ENCODE data around the gene CBX1.
"Not testable (repeated sequence)": the region's sequence is repeated elsewhere in the genome, so short reads cannot be mapped to it uniquely, and the experiment has no call there.

Gene CBX1

GRCh38 chr17:48052956-48053757, 48.1 kb downstream of the CBX1 start:
- DNase-seq (ENCODE audit: low read depth in 2 of 2): no peak

GRCh38 chr17:48051706-48052486, 49.4 kb downstream of the CBX1 start:
- DNase-seq (ENCODE audit: low read depth in 2 of 2): peak; percentile 33 to 46

GRCh38 chr17:48051283-48051682, 50.0 kb downstream of the CBX1 start:
- no peak for DNase-seq (ENCODE audit: low read depth in 2 of 2)

GRCh38 chr17:48048384-48049126, 52.7 kb downstream of the CBX1 start:
- peak in 1 of 2 experiments; percentile 47 for DNase-seq (ENCODE audit: low read depth in 2 of 2)

GRCh38 chr17:48047741-48048383, 53.4 kb downstream of the CBX1 start, which contains the start of gene NFE2L1:
Gene NFE2L1, plus strand, starts transcription at chr17:48048359. Its CDS starts 2,760 bp downstream, at chr17:48051119.
- DNase-seq (ENCODE audit: low read depth in 2 of 2): peak; percentile 99

GRCh38 chr17:48047113-48047740, 54.1 kb downstream of the CBX1 start:
- no peak for DNase-seq (ENCODE audit: low read depth in 2 of 2)

- DNase-seq (ENCODE audit: low read depth in 2 of 2): no peak
These were observed 55.0 kb downstream of the CBX1 start for GRCh38 chr17:48046296-48046695.

- no peak for DNase-seq (ENCODE audit: low read depth in 2 of 2)
These were observed 55.8 kb downstream of the CBX1 start for GRCh38 chr17:48045316-48046001.

GRCh38 chr17:48044851-48045250, 56.4 kb downstream of the CBX1 start:
- no peak for DNase-seq (ENCODE audit: low read depth in 2 of 2)

GRCh38 chr17:48043176-48043575, 58.1 kb downstream of the CBX1 start:
- DNase-seq (ENCODE audit: low read depth in 2 of 2): no peak

- no peak for DNase-seq (ENCODE audit: low read depth in 2 of 2)
These were observed 62.6 kb downstream of the CBX1 start for GRCh38 chr17:48038687-48039086.

GRCh38 chr17:48037838-48038323, 63.4 kb downstream of the CBX1 start:
- DNase-seq (ENCODE audit: low read depth in 2 of 2): no peak

- DNase-seq (ENCODE audit: low read depth in 2 of 2): no peak
These were observed 64.0 kb downstream of the CBX1 start, which contains the start of gene COPZ2 for GRCh38 chr17:48037036-48037837. Gene COPZ2, minus strand, starts transcription at chr17:48037797. Its CDS starts 20 bp downstream, at chr17:48037777.

- no peak for DNase-seq (ENCODE audit: low read depth in 2 of 2)
These were observed 64.6 kb downstream of the CBX1 start for GRCh38 chr17:48036693-48037035.

GRCh38 chr17:48034734-48035133, 66.5 kb downstream of the CBX1 start:
- not testable (repeated sequence) for DNase-seq (ENCODE audit: low read depth in 2 of 2)

- DNase-seq (ENCODE audit: low read depth in 2 of 2): no peak
These were observed 69.3 kb downstream of the CBX1 start for GRCh38 chr17:48031966-48032365.

GRCh38 chr17:48030531-48030930, 70.7 kb downstream of the CBX1 start:
- no peak for DNase-seq (ENCODE audit: low read depth in 2 of 2)

GRCh38 chr17:48028736-48029135, 72.5 kb downstream of the CBX1 start:
- DNase-seq (ENCODE audit: low read depth in 2 of 2): no peak

- no peak for DNase-seq (ENCODE audit: low read depth in 2 of 2)
These were observed 73.8 kb downstream of the CBX1 start for GRCh38 chr17:48027322-48027981.

Measured in fibroblast of skin of left biceps (primary cell).